SU-DHL-6 (cell line): ENCODE results near the gene CADM1.

Source experiments
- H2AFZ ChIP-seq: fragments of 200-600 bp; sonication (generic); 2 replicates; pipeline ENCODE4 v1.6.1; 2014; ENCODE audit warnings: low read depth, mild to moderate bottlenecking, moderate library complexity, mixed read lengths, antibody characterized with exemption, low read length; ENCODE audit not compliant: severe bottlenecking
- H3F3A ChIP-seq: fragments of 200-600 bp; shearing (Covaris generic); 2 replicates; pipeline ENCODE4 v1.6.0; 2016; ENCODE audit warnings: antibody characterized with exemption, mild to moderate bottlenecking; ENCODE audit not compliant: insufficient read depth
- H3K27ac ChIP-seq: fragments of 200-600 bp; sonication (generic); 2 replicates; pipeline ENCODE4 v1.5.1; 2016; ENCODE audit warnings: low read depth, mild to moderate bottlenecking, low read length, moderate library complexity, mixed read lengths
- H3K27me3 ChIP-seq: fragments of 200-600 bp; sonication (generic), shearing (Covaris generic); 2 replicates; pipeline ENCODE4 v1.6.0; 2014; ENCODE audit warnings: mild to moderate bottlenecking, low read length
- H3K36me3 ChIP-seq: fragments of 200-600 bp; sonication (generic); 2 replicates; pipeline ENCODE4 v1.6.1; 2014; ENCODE audit warnings: mild to moderate bottlenecking, low read length, mixed read lengths
- H3K4me2 ChIP-seq: fragments of 300-600, 200-600 bp; shearing (Covaris generic), sonication (generic); 2 replicates; pipeline ENCODE4 v1.6.0; 2014; ENCODE audit warnings: low read length, low read depth, mild to moderate bottlenecking; ENCODE audit not compliant: poor library complexity, severe bottlenecking
- H3K4me3 ChIP-seq: fragments of 200-600 bp; sonication (generic); 2 replicates; pipeline ENCODE4 v1.5.1; 2014; ENCODE audit warnings: antibody characterized with exemption, low read length, mild to moderate bottlenecking, mixed read lengths; ENCODE audit not compliant: insufficient read depth, poor library complexity, severe bottlenecking
- H3K79me2 ChIP-seq: fragments of 200-600 bp; sonication (generic); 2 replicates; pipeline ENCODE4 v1.6.1; 2014; ENCODE audit warnings: mild to moderate bottlenecking, low read length, moderate library complexity; ENCODE audit not compliant: insufficient read depth
- H3K9ac ChIP-seq: fragments of 200-600 bp; sonication (generic); 2 replicates; pipeline ENCODE4 v1.7.0; 2014; ENCODE audit warnings: mild to moderate bottlenecking, low read length
- H3K9me2 ChIP-seq: fragments of 200-600 bp; sonication (generic); replicated peaks from 2 replicates; pipeline ENCODE4 v1.6.1; 2014; ENCODE audit warnings: low read length; ENCODE audit not compliant: insufficient read depth
- H3K9me3 ChIP-seq: fragments of 200-600 bp; sonication (generic); 2 replicates; pipeline ENCODE4 v1.6.1; 2014; ENCODE audit warnings: low read length, mixed read lengths; ENCODE audit not compliant: insufficient read depth
- H4K20me1 ChIP-seq: fragments of 200-600 bp; sonication (generic); 2 replicates; pipeline ENCODE4 v1.6.1; 2014; ENCODE audit warnings: low read depth, mild to moderate bottlenecking, antibody characterized with exemption, low read length, moderate library complexity, mixed read lengths
- EZH2phosphoT487 ChIP-seq: fragments of 200-600 bp; sonication (generic), shearing (Covaris generic); conservative IDR thresholded peaks from 2 replicates; pipeline ENCODE4 v1.6.1; 2018; ENCODE audit warnings: mild to moderate bottlenecking, antibody characterized with exemption, low read length, moderate library complexity, mixed read lengths
- TF ChIP-seq, protein P1 (sequence below): fragments of 200-600 bp; sonication (generic); IDR thresholded peaks from one replicate; pipeline ENCODE4 v1.5.1; 2017; ENCODE audit warnings: antibody characterized with exemption, mild to moderate bottlenecking, low read length, moderate library complexity; ENCODE audit not compliant: insufficient read depth, poor library complexity, severe bottlenecking

CADM1 gene

GRCh38 chr11:115157247-115157646 lies 347.0 kb downstream of the CADM1 start:
- H3K4me3 ChIP-seq = no peak overlapping the region
- H3K27me3 ChIP-seq = no peaks in the 10 kb centered on the region
- H3K4me2 ChIP-seq = no peak overlapping the region
- H3K27ac ChIP-seq = no peak overlapping the region
- H3K79me2 ChIP-seq = no peaks in the 10 kb centered on the region
- no peaks in the 10 kb centered on the region for H3K9me2 ChIP-seq
- H3K9ac ChIP-seq = no peak overlapping the region
- H2AFZ ChIP-seq = no peak overlapping the region
- no peaks in the 10 kb centered on the region for H4K20me1 ChIP-seq
- TF ChIP-seq, protein P1, sequence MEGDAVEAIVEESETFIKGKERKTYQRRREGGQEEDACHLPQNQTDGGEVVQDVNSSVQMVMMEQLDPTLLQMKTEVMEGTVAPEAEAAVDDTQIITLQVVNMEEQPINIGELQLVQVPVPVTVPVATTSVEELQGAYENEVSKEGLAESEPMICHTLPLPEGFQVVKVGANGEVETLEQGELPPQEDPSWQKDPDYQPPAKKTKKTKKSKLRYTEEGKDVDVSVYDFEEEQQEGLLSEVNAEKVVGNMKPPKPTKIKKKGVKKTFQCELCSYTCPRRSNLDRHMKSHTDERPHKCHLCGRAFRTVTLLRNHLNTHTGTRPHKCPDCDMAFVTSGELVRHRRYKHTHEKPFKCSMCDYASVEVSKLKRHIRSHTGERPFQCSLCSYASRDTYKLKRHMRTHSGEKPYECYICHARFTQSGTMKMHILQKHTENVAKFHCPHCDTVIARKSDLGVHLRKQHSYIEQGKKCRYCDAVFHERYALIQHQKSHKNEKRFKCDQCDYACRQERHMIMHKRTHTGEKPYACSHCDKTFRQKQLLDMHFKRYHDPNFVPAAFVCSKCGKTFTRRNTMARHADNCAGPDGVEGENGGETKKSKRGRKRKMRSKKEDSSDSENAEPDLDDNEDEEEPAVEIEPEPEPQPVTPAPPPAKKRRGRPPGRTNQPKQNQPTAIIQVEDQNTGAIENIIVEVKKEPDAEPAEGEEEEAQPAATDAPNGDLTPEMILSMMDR = no peak
- no peak for TF ChIP-seq EZH2phosphoT487
- no peaks in the 10 kb centered on the region for H3K9me3 ChIP-seq
- H3K36me3 ChIP-seq = no peaks in the 10 kb centered on the region
- H3F3A ChIP-seq = no peaks in the 10 kb centered on the region

DNA sequence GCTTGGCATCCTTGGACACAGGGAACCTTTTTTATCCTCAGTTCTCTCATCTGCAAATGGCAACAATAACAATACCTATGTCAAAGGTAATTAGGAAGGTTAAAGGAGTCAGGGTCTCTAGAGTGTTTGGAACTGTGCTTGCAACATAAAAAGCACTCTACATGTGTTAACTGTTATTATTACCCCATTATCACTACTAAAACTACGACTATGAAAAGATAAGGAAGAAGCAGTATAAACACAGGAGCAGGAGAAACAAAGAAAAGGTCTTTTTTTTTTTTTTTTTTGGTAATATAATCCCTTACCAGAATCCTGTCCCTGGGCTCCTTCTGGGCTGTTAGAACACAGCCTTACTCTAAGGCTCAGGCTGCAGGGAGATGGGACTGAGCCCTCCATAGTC lies 348.2 kb downstream of the CADM1 start:
- Histone ChIP-seq H3K9me3 (no peaks in the 10 kb centered on the region), H3K9me2 (no peaks in the 10 kb centered on the region), H3K4me2 (no peak overlapping the region), H3K9ac (no peak overlapping the region), H3K27ac (no peak overlapping the region), H3K27me3 (no peaks in the 10 kb centered on the region), H3F3A (no peaks in the 10 kb centered on the region), H2AFZ (no peak overlapping the region), H3K79me2 (no peaks in the 10 kb centered on the region), H3K4me3 (no peak overlapping the region), H3K36me3 (no peaks in the 10 kb centered on the region), H4K20me1 (no peaks in the 10 kb centered on the region)
- TF ChIP-seq, protein P1 = no peak
- TF ChIP-seq EZH2phosphoT487 = no peak

DNA sequence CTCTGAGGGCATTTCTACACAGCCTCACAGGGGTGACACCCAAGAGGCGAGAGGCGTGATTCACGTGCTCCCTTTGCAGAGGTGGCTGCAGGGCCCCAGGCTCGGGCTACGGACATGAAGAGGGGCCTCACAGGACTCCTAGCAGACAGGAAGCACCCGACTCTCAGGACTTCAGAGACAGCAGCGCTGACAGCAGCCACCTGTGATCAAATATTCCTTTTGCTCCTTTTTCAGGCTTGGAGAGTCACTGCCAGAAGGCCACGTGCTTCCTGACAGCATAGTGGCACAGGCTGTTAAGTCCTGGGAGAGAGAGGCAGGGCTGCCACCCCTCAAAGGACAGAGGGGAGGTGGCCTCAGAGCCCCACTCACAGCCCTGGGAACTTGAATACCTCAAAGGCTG lies 348.9 kb downstream of the CADM1 start:
- H3K27ac ChIP-seq = no peak overlapping the region
- no peak overlapping the region for H3K4me3 ChIP-seq
- TF ChIP-seq, protein P1 = no peak
- no peak for TF ChIP-seq EZH2phosphoT487
- H3K9ac ChIP-seq = no peak overlapping the region
- no peaks in the 10 kb centered on the region for H4K20me1 ChIP-seq
- H3K36me3 ChIP-seq = no peaks in the 10 kb centered on the region
- no peaks in the 10 kb centered on the region for H3K79me2 ChIP-seq
- no peaks in the 10 kb centered on the region for H3F3A ChIP-seq
- H3K9me2 ChIP-seq = no peaks in the 10 kb centered on the region
- H3K4me2 ChIP-seq = no peak overlapping the region
- H2AFZ ChIP-seq = no peak overlapping the region
- no peaks in the 10 kb centered on the region for H3K27me3 ChIP-seq
- no peaks in the 10 kb centered on the region for H3K9me3 ChIP-seq

DNA sequence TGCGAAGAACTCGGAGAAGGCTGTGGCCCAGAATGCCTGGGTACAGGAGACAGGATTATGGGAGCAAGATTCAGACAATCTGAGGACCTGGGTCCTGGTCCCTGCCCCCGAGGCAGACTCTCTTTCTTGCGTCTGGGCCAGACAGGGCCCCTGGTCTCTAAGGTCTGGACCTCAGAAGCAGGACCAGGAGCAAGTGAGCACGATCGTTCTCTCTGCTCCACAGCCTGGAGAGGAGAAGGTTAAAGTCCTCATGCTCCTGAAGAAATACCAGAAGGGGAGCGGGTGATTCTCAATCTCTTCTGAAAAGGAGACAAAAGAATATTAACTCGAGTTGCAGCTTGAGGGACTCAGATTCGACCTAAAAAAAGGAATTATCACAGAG lies 349.9 kb downstream of the CADM1 start:
- Histone ChIP-seq H3K9me2 (no peaks in the 10 kb centered on the region), H4K20me1 (no peaks in the 10 kb centered on the region), H3K9me3 (no peaks in the 10 kb centered on the region), H3K79me2 (no peaks in the 10 kb centered on the region), H3K27ac (no peak overlapping the region), H3K4me3 (no peak overlapping the region), H3K4me2 (no peak overlapping the region), H3K9ac (no peak overlapping the region), H3K27me3 (no peaks in the 10 kb centered on the region), H3F3A (no peaks in the 10 kb centered on the region), H3K36me3 (no peaks in the 10 kb centered on the region), H2AFZ (no peak overlapping the region)
- TF ChIP-seq, protein P1 = no peak
- TF ChIP-seq EZH2phosphoT487 = no peak
